GM19351 (cell line): ENCODE data around the gene PDGFB.

Experiments used
- ATAC-seq: cut with Tn5 transposase; IDR thresholded peaks from one replicate; pipeline ENCODE4 v1.9.1; 2021; ENCODE audit warnings: mild to moderate bottlenecking, moderate library complexity; ENCODE audit not compliant: unreplicated experiment

Gene PDGFB

GRCh38 chr22:39244496-39245129 is at the start of gene PDGFB:
Gene PDGFB (minus strand): TSS chr22:39244982. CDS start chr22:39243963, 1,019 bp downstream.
- ATAC-seq = no peak

GRCh38 chr22:39293766-39294368 is 49.1 kb upstream of the PDGFB start:
- no peak for ATAC-seq

- no peak for ATAC-seq
These were observed 47.8 kb upstream of the PDGFB start for GRCh38 chr22:39292561-39293074.

GRCh38 chr22:39292031-39292462 is 47.3 kb upstream of the PDGFB start:
- no peak for ATAC-seq

- no peak for ATAC-seq
These were observed 46.7 kb upstream of the PDGFB start for GRCh38 chr22:39291523-39291922.

GRCh38 chr22:39290724-39291161 is 46.0 kb upstream of the PDGFB start:
- ATAC-seq = no peak

- ATAC-seq = no peak
These were observed 45.4 kb upstream of the PDGFB start for GRCh38 chr22:39289975-39290720.

- no peak for ATAC-seq
These were observed 44.8 kb upstream of the PDGFB start for GRCh38 chr22:39289533-39289932.

GRCh38 chr22:39288135-39288898 is 43.5 kb upstream of the PDGFB start:
- no peak for ATAC-seq

GRCh38 chr22:39287076-39287725 is 42.4 kb upstream of the PDGFB start:
- ATAC-seq = no peak

GRCh38 chr22:39284983-39285382 is 40.2 kb upstream of the PDGFB start:
- no peak for ATAC-seq

GRCh38 chr22:39284142-39284980 is 39.6 kb upstream of the PDGFB start:
- no peak for ATAC-seq

GRCh38 chr22:39283322-39284141 is 38.8 kb upstream of the PDGFB start:
- no peak for ATAC-seq

GRCh38 chr22:39282645-39283321 is 38.0 kb upstream of the PDGFB start:
- ATAC-seq = no peak

- no peak for ATAC-seq
These were observed 36.3 kb upstream of the PDGFB start for GRCh38 chr22:39281126-39281525.

- no peak for ATAC-seq
These were observed 35.5 kb upstream of the PDGFB start for GRCh38 chr22:39280250-39280649.

- ATAC-seq = no peak
These were observed 34.5 kb upstream of the PDGFB start for GRCh38 chr22:39279170-39279850.

- no peak for ATAC-seq
These were observed 33.3 kb upstream of the PDGFB start for GRCh38 chr22:39278040-39278439.
